Fibroblast of gingiva (primary cell): Measurements from ENCODE around the gene BCL2L2.
A peak's percentile ranks its signal among the peaks of the same experiment; 100 is the strongest.
"Not testable (repeated sequence)": the region's sequence is repeated elsewhere in the genome, so short reads cannot be mapped to it uniquely, and the experiment has no call there.

Experiments
- DNase-seq: peaks from one replicate; pipeline ENCODE4 v3.0.0-alpha.2; 2011; ENCODE audit warnings: low read depth

Gene BCL2L2, protein sequence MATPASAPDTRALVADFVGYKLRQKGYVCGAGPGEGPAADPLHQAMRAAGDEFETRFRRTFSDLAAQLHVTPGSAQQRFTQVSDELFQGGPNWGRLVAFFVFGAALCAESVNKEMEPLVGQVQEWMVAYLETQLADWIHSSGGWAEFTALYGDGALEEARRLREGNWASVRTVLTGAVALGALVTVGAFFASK

DNA sequence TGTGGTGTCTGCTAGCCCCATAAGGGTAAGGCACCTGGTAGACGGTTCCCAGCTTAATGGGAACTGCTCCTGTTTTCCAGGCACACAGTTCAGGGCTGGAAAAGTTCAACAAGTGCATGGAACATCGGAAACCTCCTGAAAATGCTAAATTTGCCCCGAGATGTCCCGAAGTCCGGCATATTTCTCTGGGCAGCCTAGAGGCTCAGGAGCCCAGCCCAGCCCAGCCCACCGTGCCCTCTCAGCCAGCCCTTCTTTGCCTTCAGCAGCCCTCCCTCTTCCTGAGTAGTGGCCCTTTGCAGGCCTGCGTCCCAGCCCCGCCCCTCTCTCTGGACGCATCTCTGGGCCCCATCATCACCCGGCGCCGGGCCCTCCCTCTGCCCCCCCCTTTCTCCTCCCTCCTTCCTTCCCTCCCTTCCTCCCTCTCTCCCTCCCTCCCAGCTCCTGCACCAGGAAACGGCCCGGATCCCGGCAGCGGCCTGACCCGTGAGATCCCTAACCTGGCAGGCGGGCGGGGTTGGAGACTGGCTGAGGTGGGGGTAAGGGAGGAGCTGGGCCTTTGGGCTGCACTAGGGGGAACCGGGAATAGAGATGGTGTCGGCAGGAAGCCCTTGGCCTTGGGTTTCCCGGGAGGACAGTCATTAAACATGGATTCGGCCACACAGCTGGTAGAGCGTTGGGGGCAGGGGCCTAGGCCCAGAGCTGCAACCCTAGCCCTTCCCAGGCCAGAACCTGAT, at the start of gene BCL2L2:
TSS of gene BCL2L2 (plus strand) at position 422 of the 734 bp plus-strand sequence. CDS start 935 bp downstream, outside the sequence.
- peak; percentile 90 for DNase-seq

DNA sequence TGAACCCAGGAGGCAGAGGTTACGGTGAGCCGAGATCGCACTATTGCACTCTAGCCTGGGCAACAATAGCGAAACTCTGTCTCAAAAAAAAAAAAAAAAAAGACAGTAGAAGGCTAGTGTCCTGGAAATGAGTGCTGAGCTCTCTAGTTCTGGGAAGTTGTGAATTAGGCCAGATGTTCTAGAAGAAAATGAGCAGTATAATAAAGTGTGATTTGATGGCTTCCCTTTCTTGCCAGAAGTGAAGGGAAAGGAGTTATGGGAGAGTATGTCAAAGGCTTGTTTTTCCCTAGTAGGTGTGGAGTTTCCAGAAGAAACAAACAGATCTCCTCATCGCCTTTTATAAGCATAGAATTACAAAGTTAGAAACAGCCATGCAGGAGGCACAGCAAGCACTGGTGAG, 48.4 kb upstream of the BCL2L2 start:
- no peak for DNase-seq

DNA sequence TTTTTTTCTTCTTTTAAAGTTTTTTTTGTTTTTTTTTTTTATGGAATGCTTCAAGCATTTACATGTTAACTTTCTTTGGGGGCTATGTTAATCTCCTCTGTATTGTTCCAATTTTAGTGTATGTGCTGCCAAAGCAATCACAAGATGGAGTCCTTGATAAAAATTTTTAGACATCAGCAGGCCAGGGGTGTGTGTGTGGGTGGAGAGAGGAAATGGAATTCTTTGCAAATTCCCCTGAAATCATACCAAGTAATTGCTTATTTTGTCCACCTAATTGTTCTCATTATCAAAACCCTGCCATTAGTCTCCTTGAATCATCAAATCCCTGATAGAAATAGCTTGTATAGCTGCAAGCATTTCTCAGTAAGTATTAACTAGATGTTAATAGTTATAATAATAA, 47.2 kb upstream of the BCL2L2 start:
- no peak for DNase-seq

DNA sequence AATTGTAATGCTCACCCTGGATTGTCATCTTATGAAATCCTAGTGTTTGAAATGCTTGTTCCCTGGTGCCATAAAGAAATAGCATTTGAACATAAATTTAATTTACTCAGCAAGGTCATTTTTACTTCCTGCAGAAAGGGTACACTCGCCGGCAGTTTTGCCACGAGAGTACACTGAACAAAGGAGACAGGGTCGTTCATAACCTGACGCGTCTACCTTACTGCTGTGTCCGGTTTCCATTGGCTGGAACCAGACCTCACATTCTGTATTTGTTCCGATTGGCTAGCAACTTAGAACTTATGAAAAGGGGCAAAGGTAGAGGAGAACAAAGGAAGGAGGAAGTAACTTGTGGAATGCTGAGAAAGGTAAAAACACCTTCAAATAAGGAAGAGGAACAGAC, 45.8 kb upstream of the BCL2L2 start:
- not testable (repeated sequence) for DNase-seq

DNA sequence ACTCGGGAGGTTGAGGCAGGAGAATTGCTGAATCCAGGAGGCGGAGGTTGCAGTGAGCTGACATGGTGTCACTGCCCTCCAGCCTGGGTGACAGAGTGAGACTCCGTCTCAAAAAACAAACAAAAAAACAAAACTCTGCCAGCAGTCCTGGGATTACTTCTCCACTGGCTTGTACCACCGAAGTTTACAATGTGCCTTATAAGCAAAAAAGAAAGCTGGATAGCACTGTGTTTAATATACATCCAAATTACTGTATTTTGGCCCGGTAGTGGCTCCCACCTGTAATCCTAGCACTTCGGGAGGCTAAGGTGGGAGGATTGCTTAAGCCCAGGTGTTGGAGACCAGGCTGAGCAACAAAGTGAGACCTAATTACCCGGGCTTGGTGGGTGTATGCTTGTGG, 37.4 kb upstream of the BCL2L2 start:
- DNase-seq = no peak

DNA sequence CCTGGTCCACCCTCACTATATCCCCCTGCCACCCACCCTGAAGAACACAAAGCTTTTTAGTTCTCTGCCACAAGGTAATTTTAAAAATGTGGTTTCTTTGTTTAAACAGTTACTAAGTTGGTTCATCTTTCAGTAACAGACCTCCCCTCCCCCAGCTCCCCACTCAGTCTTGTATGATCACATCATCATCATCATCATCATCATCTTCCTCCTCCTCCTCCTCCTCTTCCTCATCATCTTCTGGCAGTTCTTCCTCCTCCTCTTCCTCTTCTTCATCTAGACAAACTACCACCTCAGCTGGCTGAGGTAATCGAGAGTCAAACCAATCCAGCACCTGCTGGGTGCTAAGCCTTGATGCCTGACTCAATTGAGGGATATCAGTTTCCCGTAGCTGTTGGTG, 31.2 kb upstream of the BCL2L2 start:
- no peak for DNase-seq

DNA sequence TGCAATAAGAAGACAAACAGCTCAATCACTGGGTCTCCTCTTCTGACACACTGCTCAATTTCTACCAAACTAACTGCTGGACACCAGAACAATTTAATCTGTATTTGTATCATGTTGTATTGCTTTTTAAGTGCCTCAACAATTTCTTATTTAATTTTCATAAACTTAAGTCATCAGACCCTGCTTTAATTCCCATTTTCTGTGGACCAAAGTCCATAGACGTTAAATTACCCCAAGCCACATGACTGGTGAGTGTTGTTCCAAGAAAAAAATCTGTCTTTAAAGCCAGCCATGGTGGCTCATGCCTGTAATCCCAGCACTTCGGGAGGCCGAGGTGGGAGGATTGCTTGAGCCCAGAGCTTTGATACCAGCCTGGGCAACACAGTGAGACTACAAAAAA, 29.4 kb upstream of the BCL2L2 start:
- DNase-seq = no peak

DNA sequence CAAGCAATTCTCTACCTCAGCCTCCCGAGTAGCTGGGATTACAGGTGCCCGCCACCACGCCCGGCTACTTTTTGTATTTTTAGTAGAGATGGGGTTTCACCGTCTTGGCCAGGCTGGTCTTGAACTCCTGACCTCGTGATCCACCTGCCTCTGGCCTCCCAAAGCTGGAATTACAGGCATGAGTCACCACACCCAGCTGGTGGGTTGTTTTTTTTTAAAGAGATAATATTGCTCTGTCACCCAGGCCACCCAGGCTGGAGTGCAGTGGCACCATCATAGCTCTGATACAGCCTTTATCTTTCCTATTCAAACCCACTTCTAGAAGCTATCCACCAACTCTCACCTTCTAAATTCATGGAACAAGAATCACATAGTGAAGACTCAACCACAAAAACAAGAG, 28.7 kb upstream of the BCL2L2 start:
- DNase-seq = not testable (repeated sequence)

DNA sequence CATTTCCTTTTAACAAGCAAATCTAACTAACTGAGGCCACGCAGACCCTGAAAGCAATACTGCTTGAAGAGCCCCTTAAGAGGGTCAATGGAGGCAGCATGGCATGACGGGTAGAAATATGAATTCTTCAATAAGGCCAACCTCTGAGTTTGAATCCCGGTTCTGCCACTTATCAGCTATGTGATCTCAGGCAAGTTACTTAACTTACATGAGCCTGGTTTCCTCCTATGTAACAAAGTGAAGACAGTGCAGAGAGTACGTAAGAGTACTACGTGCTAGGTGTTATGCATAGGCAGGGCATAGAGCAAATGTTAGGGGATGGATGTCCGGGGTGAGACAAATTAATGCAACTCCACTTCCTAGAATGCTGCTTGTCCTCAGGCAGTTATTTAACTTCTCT, 25.4 kb upstream of the BCL2L2 start:
- no peak for DNase-seq

DNA sequence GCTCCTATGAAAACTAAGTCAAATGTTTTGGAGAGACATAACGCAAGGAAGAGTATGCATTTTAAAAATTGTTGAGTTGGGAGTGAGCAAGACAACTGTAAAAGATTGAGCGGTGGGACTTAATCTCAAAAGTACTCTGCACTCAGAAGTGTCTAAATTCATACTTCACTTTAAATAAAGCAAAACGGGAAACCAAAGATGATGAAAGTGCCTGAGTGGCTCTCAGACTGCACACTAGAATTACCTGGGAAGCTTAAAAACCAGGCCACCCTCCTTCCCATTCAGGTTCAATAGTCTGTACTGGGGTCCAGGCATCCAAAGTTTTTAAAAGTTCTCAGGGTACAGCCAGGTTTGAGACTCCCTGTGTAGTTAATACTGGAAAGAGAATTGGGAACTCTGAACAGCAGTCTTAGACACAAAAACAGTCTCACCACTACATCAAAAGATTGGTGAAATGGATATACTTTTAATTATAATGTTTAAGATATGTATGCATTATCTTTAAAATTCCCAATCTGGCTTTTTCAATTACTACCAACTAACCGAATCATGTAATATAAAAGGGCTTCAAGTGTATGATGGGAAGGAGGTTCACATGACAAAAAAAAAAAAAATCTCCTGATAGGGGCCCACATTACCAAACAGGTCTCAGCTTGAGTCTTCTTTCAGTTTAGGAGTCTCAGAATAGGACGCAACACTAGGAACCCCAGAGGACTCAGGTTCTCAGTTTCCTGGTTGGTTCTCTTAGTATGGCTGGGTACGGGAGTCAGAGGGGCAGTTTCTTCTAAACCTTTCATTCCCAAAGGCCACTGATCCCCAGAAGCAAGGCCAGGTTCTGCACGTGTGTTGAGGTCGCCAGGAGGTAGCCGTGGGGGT, 21.7 kb upstream of the BCL2L2 start:
- DNase-seq = no peak

DNA sequence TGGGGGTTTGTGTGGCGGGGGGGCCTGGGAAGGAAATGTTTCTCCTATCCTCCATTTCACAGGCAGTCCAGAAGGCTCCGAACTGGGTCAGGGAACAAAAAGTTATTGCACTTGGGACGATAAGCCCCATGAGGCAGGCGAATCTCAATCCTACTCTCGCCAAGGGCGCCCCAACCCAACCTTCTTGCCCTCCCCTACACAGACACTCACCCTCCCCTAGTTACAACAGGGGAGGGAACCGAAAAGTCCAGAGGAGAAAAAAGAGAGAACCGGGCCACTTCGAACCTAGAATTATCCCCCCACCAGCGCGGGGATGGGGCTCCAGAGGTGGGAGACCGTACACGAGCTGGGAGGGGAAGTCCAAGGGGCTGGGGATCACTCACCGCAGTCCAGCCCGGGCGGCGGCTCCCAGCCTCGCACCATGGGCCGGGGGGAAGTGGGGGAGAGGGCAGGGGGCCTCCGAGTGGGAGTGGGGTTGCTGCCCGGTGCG, 21.1 kb upstream of the BCL2L2 start:
- DNase-seq = no peak

DNA sequence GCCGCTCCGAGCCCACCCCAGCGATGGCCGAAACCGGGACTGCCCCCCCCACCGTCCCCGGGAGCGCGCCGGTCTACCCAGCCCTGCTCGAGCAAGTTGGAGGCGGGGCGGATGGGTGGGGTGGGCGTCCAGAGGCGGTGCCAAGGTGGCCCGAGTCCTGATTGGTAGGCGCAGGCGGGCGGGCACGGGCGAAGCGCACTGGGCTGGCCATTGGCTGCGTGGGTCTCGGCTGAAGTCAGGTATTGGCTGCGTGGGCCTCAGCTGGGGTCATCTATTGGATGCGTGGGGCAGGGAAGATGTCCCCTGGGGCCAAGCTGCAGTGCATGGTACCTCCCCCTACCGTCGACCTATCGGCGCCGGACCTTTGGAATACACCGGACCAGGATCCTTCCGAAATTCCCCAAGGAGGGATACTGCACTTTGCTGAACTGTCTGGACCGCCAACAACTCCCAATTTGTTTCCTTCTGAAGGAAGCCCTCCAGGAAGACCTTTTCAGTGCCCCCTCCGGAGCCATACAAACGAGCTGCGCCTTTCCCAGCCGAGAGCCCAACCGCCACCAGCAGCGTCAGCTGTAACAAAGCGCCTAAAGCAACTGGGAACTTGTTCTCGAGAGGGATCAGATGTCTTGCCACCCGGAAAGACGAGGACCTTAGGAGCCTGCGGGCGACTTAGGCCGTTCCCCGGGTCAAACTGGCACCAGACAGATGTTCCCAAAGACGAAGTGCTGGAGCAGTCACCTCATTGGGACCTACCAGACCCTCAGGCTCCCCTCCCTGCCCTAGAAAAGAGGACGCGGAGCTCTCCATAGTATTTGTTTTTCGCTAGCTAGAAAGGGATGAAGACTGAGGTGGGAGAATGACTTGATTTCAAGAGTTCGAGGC, 20.4 kb upstream of the BCL2L2 start, which contains the start of gene HOMEZ:
TSS of gene HOMEZ (minus strand) at position 113 of the 882 bp plus-strand sequence. CDS start 180 bp downstream, outside the sequence.
- peak; percentile 100 for DNase-seq

DNA sequence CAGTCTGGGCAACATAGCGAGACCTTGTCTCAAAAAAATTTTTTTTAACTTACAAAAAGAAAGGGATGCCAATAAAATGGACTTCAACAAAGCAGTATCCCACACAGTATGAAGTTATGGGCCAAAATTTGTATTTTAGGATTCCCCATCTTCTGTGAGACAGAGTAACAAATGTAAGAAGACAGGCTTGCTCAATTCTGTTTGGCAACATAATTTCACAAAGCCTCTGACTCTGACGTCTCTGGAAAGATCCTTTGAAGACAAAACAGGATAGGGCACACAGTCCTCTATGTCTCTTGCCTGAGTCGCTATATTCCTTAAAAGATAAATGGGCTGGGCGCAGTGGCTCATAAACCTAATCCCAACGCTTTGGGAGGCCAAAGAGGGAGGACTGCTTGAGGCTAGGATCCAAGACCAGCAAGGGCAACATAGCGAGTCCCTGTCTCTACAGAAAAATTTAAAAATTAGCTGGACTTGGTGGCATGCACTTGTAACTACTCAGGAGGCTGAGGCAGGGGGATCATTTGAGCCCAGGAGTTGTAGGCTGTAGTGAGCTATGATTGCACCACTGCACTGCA, 19.6 kb upstream of the BCL2L2 start:
- DNase-seq = peak; percentile 42

DNA sequence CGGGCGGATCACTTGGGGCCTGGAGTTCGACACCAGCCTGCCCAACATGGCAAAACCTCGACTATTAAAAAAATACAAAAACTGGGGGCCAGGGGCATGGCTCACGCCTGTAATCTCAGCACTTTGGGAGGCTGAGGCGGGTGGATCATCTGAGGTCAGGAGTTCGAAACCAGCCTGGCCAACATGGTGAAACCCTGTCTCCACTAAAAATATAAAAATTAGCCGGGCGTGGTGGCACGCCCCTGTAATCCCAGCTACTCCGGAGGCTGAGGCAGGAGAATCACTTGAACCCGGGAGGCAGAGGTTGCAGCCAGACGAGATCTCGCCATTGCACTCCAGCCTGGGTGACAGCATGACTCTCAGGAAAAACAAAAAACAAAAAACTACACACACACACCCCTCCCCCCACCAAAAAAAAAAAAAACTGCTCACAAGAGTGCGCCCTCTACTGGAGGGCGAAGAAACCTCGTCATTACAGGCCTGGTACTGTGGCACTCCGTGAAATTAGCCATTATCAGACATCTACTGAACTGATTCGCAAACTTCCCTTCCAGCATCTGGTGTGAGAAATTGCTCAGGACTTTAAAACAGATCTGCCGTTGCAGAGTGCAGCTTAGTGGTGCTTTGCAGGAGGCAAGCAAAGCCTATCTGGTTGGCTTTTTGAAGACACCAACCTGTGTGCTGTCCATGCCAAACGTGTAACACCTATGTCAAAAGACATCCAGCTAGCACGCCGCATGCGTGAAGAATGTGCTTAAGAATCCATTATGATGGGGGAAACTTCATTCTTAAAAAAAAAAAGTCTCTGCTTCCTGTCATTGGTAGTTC, 11.7 kb upstream of the BCL2L2 start:
- DNase-seq = peak; percentile 42

DNA sequence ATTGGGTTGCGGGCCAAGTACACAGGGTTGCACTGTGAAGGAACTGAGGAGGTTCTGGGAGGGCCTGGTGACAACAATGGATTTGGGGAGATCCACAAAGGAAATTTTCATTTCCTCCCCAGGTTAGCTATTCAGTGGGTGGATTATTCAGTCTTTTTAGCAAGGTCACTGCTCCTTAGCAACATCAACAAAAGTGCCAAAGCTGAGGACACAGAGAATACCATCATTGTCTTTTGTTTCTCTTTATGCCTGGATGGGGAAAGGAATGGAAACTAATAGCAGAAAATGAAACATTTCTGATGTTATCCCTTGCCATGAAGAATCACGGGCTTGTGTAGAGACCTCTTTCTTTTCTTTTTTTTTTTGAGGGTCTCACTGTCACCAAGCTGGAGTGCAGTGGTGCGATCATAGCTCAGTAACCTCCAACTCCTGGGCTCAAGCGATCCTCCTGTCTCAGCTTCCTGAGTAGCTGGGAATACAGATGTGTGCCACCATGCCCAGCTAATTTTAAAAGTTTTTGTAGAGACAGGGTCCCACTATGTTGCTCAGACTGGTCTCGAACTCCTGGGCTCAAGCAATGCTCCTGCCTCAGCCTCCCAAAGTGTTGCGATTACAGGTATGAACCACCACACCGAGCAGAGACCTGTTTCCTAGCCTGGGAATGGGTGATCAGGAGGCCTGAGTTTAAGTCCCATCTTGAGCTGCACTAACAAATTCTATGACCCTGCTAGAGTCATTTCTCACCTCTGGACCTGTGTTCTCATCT, 10.4 kb upstream of the BCL2L2 start:
- DNase-seq = no peak

DNA sequence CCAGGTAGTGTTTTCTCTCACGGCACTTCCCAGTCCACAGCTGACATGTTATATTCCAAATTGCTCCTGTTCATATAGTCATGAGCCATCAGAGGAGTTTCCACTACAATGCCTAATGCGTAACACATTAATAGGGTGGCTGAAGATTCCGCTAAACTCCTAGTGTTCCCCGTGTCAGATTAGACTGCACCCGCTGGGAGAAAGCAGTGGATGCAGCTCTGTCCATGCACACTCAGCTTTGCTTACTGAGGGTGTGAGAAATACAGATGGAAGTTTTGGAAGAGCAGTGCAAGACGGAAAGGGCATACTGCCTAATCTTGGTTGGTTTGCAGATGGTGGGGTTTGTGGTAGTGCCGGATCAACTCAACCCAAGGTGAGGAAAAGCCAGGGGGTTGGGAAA, 9.5 kb upstream of the BCL2L2 start:
- no peak for DNase-seq

DNA sequence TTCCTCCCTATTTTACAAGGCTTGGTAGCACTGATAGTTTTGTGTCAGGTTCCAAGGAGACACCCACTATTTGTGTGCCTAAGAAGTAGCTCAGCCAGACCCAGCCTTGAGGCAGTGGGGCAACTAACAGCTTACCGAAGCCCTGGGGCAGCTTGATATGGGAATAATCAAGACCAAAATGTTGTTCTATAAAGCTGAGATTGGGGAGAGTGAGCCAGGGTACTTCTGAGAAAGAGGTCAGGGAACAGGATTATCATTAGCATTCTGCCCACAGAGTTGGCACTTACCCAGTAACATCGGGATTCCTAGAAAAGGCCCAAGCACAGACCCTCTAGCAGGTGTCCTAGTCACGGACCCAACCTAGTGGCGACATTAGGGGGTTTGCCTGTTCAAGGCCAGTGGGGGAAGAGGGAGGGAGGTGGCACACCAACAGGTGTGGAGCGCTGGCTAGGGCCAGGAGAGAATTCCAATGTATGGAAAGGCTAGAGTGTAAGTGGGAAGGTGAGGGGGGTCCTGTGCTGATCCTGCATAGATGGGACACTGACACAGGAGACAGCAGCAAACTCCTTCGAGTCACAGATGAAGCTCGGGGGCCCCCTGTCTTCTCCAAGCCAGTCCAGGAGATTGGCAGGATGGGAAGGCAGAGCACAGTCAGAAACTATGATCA, 8.9 kb upstream of the BCL2L2 start:
- no peak for DNase-seq

DNA sequence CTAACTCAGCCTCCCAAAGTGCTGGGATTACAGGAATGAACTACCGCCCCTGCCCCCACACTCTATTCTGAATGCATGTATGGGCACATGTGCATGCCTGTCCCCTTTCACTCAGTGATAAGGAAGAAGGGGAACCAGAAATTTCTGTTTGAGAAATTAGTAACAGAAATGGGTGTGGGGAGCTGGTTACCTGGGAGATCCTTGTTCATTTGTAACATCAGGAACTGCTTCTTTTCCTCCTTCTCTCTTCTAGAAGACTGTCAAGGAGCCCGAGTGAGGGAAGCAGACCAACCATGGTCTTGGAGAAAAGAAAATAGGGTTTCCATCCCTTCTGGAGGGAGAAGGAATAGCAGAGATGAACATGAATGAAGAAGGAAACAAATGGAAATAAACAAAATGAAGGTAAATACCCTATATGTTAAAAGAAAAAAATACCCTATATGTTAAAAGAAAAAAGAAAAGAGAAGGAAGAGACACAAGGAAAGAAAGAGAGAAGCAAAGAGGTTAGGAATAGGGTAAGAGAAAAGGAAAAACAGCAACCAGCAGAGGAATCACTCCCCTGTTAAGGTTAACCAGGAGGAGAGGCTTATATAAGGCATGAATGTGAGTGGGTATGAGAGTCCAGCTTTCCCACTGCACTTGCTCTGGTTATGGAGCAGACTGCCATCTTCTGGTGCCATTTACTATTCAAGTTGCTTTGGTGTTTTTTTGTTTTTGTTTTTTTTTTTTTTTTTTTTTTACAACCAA, 7.2 kb upstream of the BCL2L2 start:
- peak; percentile 73 for DNase-seq
